Smooth muscle cell (in vitro differentiated cells): Measurements from ENCODE around the gene NCAM2. TPM values are rescaled to one million over a fixed set of nuclear protein-coding genes. Genes with fewer than 3 reads are reported as not detected.

ENCODE experiments used
- DNase-seq: peaks from one replicate; lab custom pipeline; 2025; ENCODE audit not compliant: unreplicated experiment; lab: John Stamatoyannopoulos, UW
- H2AFZ ChIP-seq: fragments of 200-600 bp; sonication (generic); 2 replicates; pipeline ENCODE4 v1.6.0; 2016; ENCODE audit warnings: antibody characterized with exemption, low read depth, mild to moderate bottlenecking
- H3F3A ChIP-seq: fragments of 200-600 bp; sonication (generic); 2 replicates; pipeline ENCODE4 v1.6.0; 2017; ENCODE audit warnings: antibody characterized with exemption, low read depth
- H3K27ac ChIP-seq: fragments of 200-600 bp; sonication (generic); 2 replicates; pipeline ENCODE4 v1.5.1; 2016; ENCODE audit warnings: low read depth, mild to moderate bottlenecking
- H3K27me3 ChIP-seq: fragments of 200-600 bp; sonication (generic); 2 replicates; pipeline ENCODE4 v1.6.1; 2016; ENCODE audit warnings: low read depth, mild to moderate bottlenecking
- H3K36me3 ChIP-seq: fragments of 200-600 bp; sonication (generic); 2 replicates; pipeline ENCODE4 v1.5.1; 2016; ENCODE audit warnings: low read depth
- H3K4me1 ChIP-seq: fragments of 200-600 bp; sonication (generic); 2 replicates; pipeline ENCODE4 v1.5.1; 2016; ENCODE audit warnings: low read depth
- H3K4me2 ChIP-seq: fragments of 200-600 bp; sonication (generic); 2 replicates; pipeline ENCODE4 v1.6.0; 2016; ENCODE audit warnings: mild to moderate bottlenecking
- H3K4me3 ChIP-seq: fragments of 200-600 bp; sonication (generic); 2 replicates; pipeline ENCODE4 v1.5.1; 2016; ENCODE audit warnings: mild to moderate bottlenecking
- H3K79me2 ChIP-seq: fragments of 200-600 bp; sonication (generic); 2 replicates; pipeline ENCODE4 v1.6.0; 2016; ENCODE audit warnings: low read depth, mild to moderate bottlenecking
- H3K9ac ChIP-seq: fragments of 200-600 bp; sonication (generic); 2 replicates; pipeline ENCODE4 v1.6.0; 2016; ENCODE audit warnings: low read depth
- H3K9me3 ChIP-seq: fragments of 200-600 bp; sonication (generic); replicated peaks from 2 replicates; pipeline ENCODE4 v1.5.1; 2016; ENCODE audit warnings: low read depth
- H4K20me1 ChIP-seq: fragments of 200-600 bp; sonication (generic); 2 replicates; pipeline ENCODE4 v1.6.0; 2016; ENCODE audit warnings: low read depth
- WGBS: methylation state at CpG from one replicate; pipeline ENCODE4 v1.1.7; 2016; ENCODE audit warnings: low lambda C conversion rate; 5-methylcytosine and 5-hydroxymethylcytosine counted together
- polyA plus RNA-seq: library from polyadenylated mRNA; unstranded; fragments of >200 nt; fragmentation: Nextera tagmentation; extraction: Ambion mirVana; gene quantifications from 2 replicates; pipeline ENCODE4 v1.2.1, GENCODE V29; 2016
- total RNA-seq: library from RNA; depleted of rRNA; stranded (reverse); fragments of >200 nt; gene quantifications from 2 replicates; pipeline ENCODE4 v1.2.3, GENCODE V29; 2014
- TF ChIP-seq, protein P1 (sequence below): fragments of 200-600 bp; sonication (generic); IDR thresholded peaks from 2 replicates; pipeline ENCODE4 v1.5.1; 2017; ENCODE audit warnings: borderline replicate concordance, mild to moderate bottlenecking, antibody characterized with exemption; ENCODE audit not compliant: insufficient read depth, poor library complexity, severe bottlenecking

The NCAM2 gene
- total and polyA plus RNA-seq, 2 experiments from 2014 or later, result 0.49 to 0.77 TPM

DNA sequence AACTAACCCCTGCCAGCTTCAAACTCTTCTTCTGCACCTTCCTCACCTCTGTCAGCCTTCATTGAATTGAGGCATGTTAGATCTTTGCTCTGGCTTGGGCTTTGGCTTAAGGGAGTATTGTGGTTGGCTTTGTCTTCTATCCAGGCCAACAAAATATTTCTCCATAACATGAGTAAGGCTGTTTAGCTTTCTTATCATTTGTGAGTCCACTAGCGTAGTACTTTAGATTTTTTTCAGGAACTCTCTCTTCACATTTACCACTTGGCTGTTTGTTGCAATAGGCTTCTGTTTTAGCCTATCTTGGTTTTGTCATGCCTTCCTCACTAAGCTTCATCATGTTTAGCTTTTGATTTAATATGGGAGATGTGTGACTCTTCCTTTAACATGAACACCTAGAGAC, 417.5 kb downstream of the NCAM2 start:
- H3K79me2 ChIP-seq, result no peaks in the 10 kb centered on the region
- no peaks in the 10 kb centered on the region for H3F3A ChIP-seq
- H4K20me1 ChIP-seq, result no peaks in the 10 kb centered on the region
- no peaks in the 10 kb centered on the region for H3K36me3 ChIP-seq
- H3K4me1 ChIP-seq, result no peaks in the 10 kb centered on the region
- no peak overlapping the region for H3K4me2 ChIP-seq
- no peak overlapping the region for H2AFZ ChIP-seq
- H3K4me3 ChIP-seq, result no peak overlapping the region
- TF ChIP-seq, protein P1, sequence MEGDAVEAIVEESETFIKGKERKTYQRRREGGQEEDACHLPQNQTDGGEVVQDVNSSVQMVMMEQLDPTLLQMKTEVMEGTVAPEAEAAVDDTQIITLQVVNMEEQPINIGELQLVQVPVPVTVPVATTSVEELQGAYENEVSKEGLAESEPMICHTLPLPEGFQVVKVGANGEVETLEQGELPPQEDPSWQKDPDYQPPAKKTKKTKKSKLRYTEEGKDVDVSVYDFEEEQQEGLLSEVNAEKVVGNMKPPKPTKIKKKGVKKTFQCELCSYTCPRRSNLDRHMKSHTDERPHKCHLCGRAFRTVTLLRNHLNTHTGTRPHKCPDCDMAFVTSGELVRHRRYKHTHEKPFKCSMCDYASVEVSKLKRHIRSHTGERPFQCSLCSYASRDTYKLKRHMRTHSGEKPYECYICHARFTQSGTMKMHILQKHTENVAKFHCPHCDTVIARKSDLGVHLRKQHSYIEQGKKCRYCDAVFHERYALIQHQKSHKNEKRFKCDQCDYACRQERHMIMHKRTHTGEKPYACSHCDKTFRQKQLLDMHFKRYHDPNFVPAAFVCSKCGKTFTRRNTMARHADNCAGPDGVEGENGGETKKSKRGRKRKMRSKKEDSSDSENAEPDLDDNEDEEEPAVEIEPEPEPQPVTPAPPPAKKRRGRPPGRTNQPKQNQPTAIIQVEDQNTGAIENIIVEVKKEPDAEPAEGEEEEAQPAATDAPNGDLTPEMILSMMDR, result no peak
- WGBS, result 79% methylated on average over 1 of the region's 1 CpG
- no peak overlapping the region for H3K27ac ChIP-seq
- no peaks in the 10 kb centered on the region for H3K27me3 ChIP-seq
- H3K9me3 ChIP-seq, result no peaks in the 10 kb centered on the region
- H3K9ac ChIP-seq, result no peak overlapping the region
- DNase-seq, result no peak

DNA sequence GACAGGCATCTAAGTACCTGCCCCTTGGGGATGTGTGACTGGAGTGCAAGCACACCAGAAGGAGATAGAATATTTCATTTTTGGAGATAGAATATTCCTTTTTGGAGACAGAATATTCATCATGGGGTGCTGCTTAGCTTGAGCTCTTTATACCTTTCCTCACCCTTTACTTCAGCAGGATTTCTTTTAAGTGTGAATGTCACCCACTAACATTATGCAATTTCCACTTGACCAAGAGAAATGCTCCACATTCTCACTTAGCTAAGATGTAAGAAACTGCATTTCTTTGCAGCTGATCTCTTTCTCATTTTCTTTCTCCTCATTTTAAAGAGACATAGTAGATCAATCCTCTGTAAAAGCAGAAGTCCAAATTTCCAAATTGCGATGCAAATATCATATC, 436.7 kb downstream of the NCAM2 start:
- TF ChIP-seq, protein P1, result no peak
- no peak overlapping the region for H3K27ac ChIP-seq
- no peak overlapping the region for H3K4me3 ChIP-seq
- H4K20me1 ChIP-seq, result no peaks in the 10 kb centered on the region
- H3K27me3 ChIP-seq, result no peaks in the 10 kb centered on the region
- H3K9ac ChIP-seq, result no peak overlapping the region
- no peaks in the 10 kb centered on the region for H3K9me3 ChIP-seq
- WGBS, result 90% methylated on average over 1 of the region's 1 CpG
- H3K79me2 ChIP-seq, result no peaks in the 10 kb centered on the region
- no peak overlapping the region for H3K4me2 ChIP-seq
- no peaks in the 10 kb centered on the region for H3F3A ChIP-seq
- H3K36me3 ChIP-seq, result no peaks in the 10 kb centered on the region
- no peak for DNase-seq
- H2AFZ ChIP-seq, result no peak overlapping the region
- no peaks in the 10 kb centered on the region for H3K4me1 ChIP-seq

DNA sequence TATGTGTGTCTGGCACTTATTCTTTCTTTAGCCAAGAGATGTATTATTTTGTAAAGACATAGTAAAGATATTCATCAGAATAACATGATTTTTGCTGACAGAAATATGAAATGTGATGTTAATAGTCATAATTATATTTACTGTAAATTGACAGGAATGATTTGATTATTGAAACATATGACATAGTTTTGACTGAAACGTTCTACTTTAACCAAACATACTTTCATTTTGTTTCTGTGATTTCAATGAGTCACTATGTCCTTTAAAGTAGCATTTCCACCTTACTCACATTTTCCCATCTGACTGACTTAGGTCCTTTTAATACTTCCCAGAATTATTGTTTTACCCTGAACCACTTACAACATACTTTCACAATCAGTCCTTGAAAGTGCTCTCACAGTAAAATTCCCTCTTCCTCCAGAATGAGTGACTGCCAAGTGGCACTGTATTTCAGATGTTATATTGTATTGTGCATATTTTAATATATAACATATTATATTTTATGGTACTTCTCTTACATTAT, 437.9 kb downstream of the NCAM2 start:
- Histone ChIP-seq H2AFZ (no peak overlapping the region), H3K9me3 (no peaks in the 10 kb centered on the region), H3K4me1 (no peaks in the 10 kb centered on the region), H3K27me3 (no peaks in the 10 kb centered on the region), H3K27ac (no peak overlapping the region), H3K79me2 (no peaks in the 10 kb centered on the region), H4K20me1 (no peaks in the 10 kb centered on the region), H3F3A (no peaks in the 10 kb centered on the region), H3K36me3 (no peaks in the 10 kb centered on the region), H3K4me2 (no peak overlapping the region), H3K9ac (no peak overlapping the region), H3K4me3 (no peak overlapping the region)
- WGBS, result 71% methylated on average over 1 of the region's 1 CpG
- TF ChIP-seq, protein P1, result no peak
- no peak for DNase-seq

DNA sequence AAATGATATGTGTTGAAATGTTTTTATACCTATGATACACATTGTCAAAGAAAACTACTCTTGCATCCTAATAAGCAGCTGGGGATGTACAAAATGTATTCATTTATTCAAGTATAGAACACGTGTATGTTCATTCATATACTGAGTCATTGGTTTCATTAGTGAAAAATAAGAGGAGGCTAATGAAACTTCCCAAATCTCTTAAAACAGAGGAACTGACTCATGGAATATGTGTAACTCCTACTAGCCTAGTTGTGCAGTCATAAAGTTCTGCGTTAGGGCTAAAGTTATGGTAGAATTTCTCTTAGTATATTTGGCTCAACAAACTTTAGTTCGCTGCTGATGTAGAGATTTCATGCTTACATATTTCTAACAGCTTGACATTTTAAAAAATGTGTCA, 441.6 kb downstream of the NCAM2 start:
- no peak overlapping the region for H3K4me2 ChIP-seq
- no peaks in the 10 kb centered on the region for H3K9me3 ChIP-seq
- no peak overlapping the region for H3K27ac ChIP-seq
- no peaks in the 10 kb centered on the region for H3K79me2 ChIP-seq
- TF ChIP-seq, protein P1, result no peak
- no peak overlapping the region for H3K4me3 ChIP-seq
- DNase-seq, result no peak
- WGBS, result 84% methylated on average over 3 of the region's 3 CpGs
- H4K20me1 ChIP-seq, result no peaks in the 10 kb centered on the region
- H3K4me1 ChIP-seq, result no peaks in the 10 kb centered on the region
- no peak overlapping the region for H3K9ac ChIP-seq
- no peak overlapping the region for H2AFZ ChIP-seq
- H3K36me3 ChIP-seq, result no peaks in the 10 kb centered on the region
- H3F3A ChIP-seq, result no peaks in the 10 kb centered on the region
- no peaks in the 10 kb centered on the region for H3K27me3 ChIP-seq
